ENCODE data around the gene NPC1. TPM values are rescaled to one million over a fixed set of nuclear protein-coding genes. Genes with fewer than 3 reads are reported as not detected.
"Not testable (repeated sequence)": the region's sequence is repeated elsewhere in the genome, so short reads cannot be mapped to it uniquely, and the experiment has no call there.

NPC1 gene
- polyA plus RNA-seq, 3 donors = 7.5 to 17.9 (median 17.7) TPM

- Histone ChIP-seq H3K4me3 (replicated peaks in 1 of 3; ENCODE audit: low read depth in 2 of 3, low read length in 3 of 3) (no peak overlapping the region), H3K27ac (ENCODE audit: low read depth in 1 of 2, low read length in 2 of 2) (peak overlapping the region; percentile 72 to 78), H3K9ac (ENCODE audit: insufficient read depth, low read length, poor library complexity, severe bottlenecking) (peak overlapping the region; percentile 19), H3K4me2 (replicated peaks; ENCODE audit: extremely low read depth, low read length, poor library complexity, severe bottlenecking) (peak overlapping the region; percentile 9), H4K20me1 (ENCODE audit: insufficient read depth, low read length) (peaks cover 22% of the 10 kb centered on the region), H2AFZ (ENCODE audit: insufficient read depth, low read depth, low read length, poor library complexity, severe bottlenecking) (no peak overlapping the region), H3K79me2 (ENCODE audit: insufficient read depth, low read length) (peaks cover 19% of the 10 kb centered on the region), H3K9me3 (replicated peaks in 1 of 2; ENCODE audit: control insufficient read depth in 1 of 2, insufficient read depth in 1 of 2, low read length in 2 of 2) (no peaks in the 10 kb centered on the region), H3K4me1 (ENCODE audit: control insufficient read depth in 1 of 2, insufficient read depth in 2 of 2, low read length in 2 of 2) (peaks cover 17 to 19% of the 10 kb centered on the region in 2 donors), H3K36me3 (replicated peaks in 1 of 2; ENCODE audit: control insufficient read depth in 1 of 2, insufficient read depth in 2 of 2, low read length in 2 of 2) (peaks cover 56 to 70% of the 10 kb centered on the region in 2 donors), H3K27me3 (ENCODE audit: control insufficient read depth in 2 of 2, insufficient read depth in 2 of 2, low read length in 2 of 2) (no peaks in the 10 kb centered on the region)
- H3K36me3 Mint-ChIP-seq = peaks cover 59 to 85% of the 10 kb centered on the region in 2 donors
- peaks cover 0 to 2% (median 0%) of the 10 kb centered on the region in 7 donors for H3K9me3 Mint-ChIP-seq
- peaks cover 20% of the 10 kb centered on the region for H3K4me1 Mint-ChIP-seq
- peaks cover 0 to 3% (median 2%) of the 10 kb centered on the region in 3 donors for H3K27me3 Mint-ChIP-seq (ENCODE audit: low read depth in 3 of 3)
- intact Hi-C loops (cut with micrococcal nuclease) = no loop called here
- WGBS (ENCODE audit: insufficient coverage) = 100% methylated on average over 1 of the region's 1 CpG
- no peak for TF ChIP-seq CTCF (IDR thresholded peaks at IDR 0.05)
- peak overlapping the region; percentile 92 to 96 (median 94) for H3K27ac Mint-ChIP-seq
- peak in 2 of 3 donors; percentile 48 to 49 for DNase-seq
- H3K4me3 Mint-ChIP-seq = peak overlapping the region; percentile 39 to 66
Observed at GRCh38 chr18:23512641-23513040, 73.7 kb downstream of the NPC1 start.

GRCh38 chr18:23512216-23512615, 74.1 kb downstream of the NPC1 start:
- intact Hi-C loops (cut with micrococcal nuclease) = not testable (repeated sequence)
- peaks cover 58 to 85% of the 10 kb centered on the region in 2 donors for H3K36me3 Mint-ChIP-seq
- peaks cover 17 to 19% of the 10 kb centered on the region in 2 donors for H3K4me1 ChIP-seq (ENCODE audit: control insufficient read depth in 1 of 2, insufficient read depth in 2 of 2, low read length in 2 of 2)

GRCh38 chr18:23510923-23511322, 75.4 kb downstream of the NPC1 start:
- H3K9me3 ChIP-seq (replicated peaks in 1 of 2; ENCODE audit: control insufficient read depth in 1 of 2, insufficient read depth in 1 of 2, low read length in 2 of 2); H3K9me3 Mint-ChIP-seq; H3K27me3 Mint-ChIP-seq (ENCODE audit: low read depth in 3 of 3); H3K4me2 ChIP-seq (replicated peaks; ENCODE audit: extremely low read depth, low read length, poor library complexity, severe bottlenecking); H2AFZ ChIP-seq (ENCODE audit: insufficient read depth, low read depth, low read length, poor library complexity, severe bottlenecking); intact Hi-C loops (cut with micrococcal nuclease); H3K4me3 Mint-ChIP-seq; H3K9ac ChIP-seq (ENCODE audit: insufficient read depth, low read length, poor library complexity, severe bottlenecking); DNase-seq; H3K27me3 ChIP-seq (ENCODE audit: control insufficient read depth in 2 of 2, insufficient read depth in 2 of 2, low read length in 2 of 2); H3K27ac ChIP-seq (ENCODE audit: low read depth in 1 of 2, low read length in 2 of 2); H3K4me3 ChIP-seq (replicated peaks in 1 of 3; ENCODE audit: low read depth in 2 of 3, low read length in 3 of 3): not testable (repeated sequence)
- WGBS (ENCODE audit: insufficient coverage) = no CpG with 5 or more reads among the region's 2 CpGs
- Mint-ChIP-seq H3K27ac (peak overlapping the region in 3 of 7 donors; percentile 19 to 48 (median 33)), H3K36me3 (peaks cover 57 to 82% of the 10 kb centered on the region in 2 donors), H3K4me1 (peaks cover 20% of the 10 kb centered on the region)
- peaks cover 17 to 19% of the 10 kb centered on the region in 2 donors for H3K4me1 ChIP-seq (ENCODE audit: control insufficient read depth in 1 of 2, insufficient read depth in 2 of 2, low read length in 2 of 2)
- H3K36me3 ChIP-seq (replicated peaks in 1 of 2; ENCODE audit: control insufficient read depth in 1 of 2, insufficient read depth in 2 of 2, low read length in 2 of 2) = peaks cover 44 to 70% of the 10 kb centered on the region in 2 donors
- H3K79me2 ChIP-seq (ENCODE audit: insufficient read depth, low read length) = peaks cover 36% of the 10 kb centered on the region
- peaks cover 31% of the 10 kb centered on the region for H4K20me1 ChIP-seq (ENCODE audit: insufficient read depth, low read length)

More at GRCh38 chr18:23512216-23512615, 74.1 kb downstream of the NPC1 start:
- peak overlapping the region; percentile 72 to 78 for H3K27ac ChIP-seq (ENCODE audit: low read depth in 1 of 2, low read length in 2 of 2)
- not testable (repeated sequence) for H3K27me3 ChIP-seq (ENCODE audit: control insufficient read depth in 2 of 2, insufficient read depth in 2 of 2, low read length in 2 of 2); H3K9me3 ChIP-seq (replicated peaks in 1 of 2; ENCODE audit: control insufficient read depth in 1 of 2, insufficient read depth in 1 of 2, low read length in 2 of 2); H3K4me3 ChIP-seq (replicated peaks in 1 of 3; ENCODE audit: low read depth in 2 of 3, low read length in 3 of 3); H2AFZ ChIP-seq (ENCODE audit: insufficient read depth, low read depth, low read length, poor library complexity, severe bottlenecking); H3K9me3 Mint-ChIP-seq; H3K27me3 Mint-ChIP-seq (ENCODE audit: low read depth in 3 of 3)
- H3K4me3 Mint-ChIP-seq = peak overlapping the region; percentile 39 to 66
- peak overlapping the region; percentile 19 for H3K9ac ChIP-seq (ENCODE audit: insufficient read depth, low read length, poor library complexity, severe bottlenecking)
- peak overlapping the region; percentile 9 for H3K4me2 ChIP-seq (replicated peaks; ENCODE audit: extremely low read depth, low read length, poor library complexity, severe bottlenecking)
- H4K20me1 ChIP-seq (ENCODE audit: insufficient read depth, low read length) = peaks cover 26% of the 10 kb centered on the region
- WGBS (ENCODE audit: insufficient coverage) = no CpG with 5 or more reads among the region's 7 CpGs
- peaks cover 23% of the 10 kb centered on the region for H3K79me2 ChIP-seq (ENCODE audit: insufficient read depth, low read length)
- peak in 2 of 3 donors; percentile 19 to 25 for DNase-seq
- peaks cover 52 to 70% of the 10 kb centered on the region in 2 donors for H3K36me3 ChIP-seq (replicated peaks in 1 of 2; ENCODE audit: control insufficient read depth in 1 of 2, insufficient read depth in 2 of 2, low read length in 2 of 2)
- H3K4me1 Mint-ChIP-seq = peaks cover 20% of the 10 kb centered on the region
- peak overlapping the region; percentile 92 to 96 (median 94) for H3K27ac Mint-ChIP-seq

All from CD14-positive monocyte (primary cell).